Astrocyte of the cerebellum (primary cell): ENCODE results near the gene STOM.

ENCODE experiments used
- DNase-seq: peaks from one replicate; pipeline ENCODE4 v3.0.0-alpha.2; 2011; ENCODE audit warnings: low read depth
- H3K4me3 ChIP-seq: 2 replicates; pipeline ENCODE4 v1.5.1; 2011; ENCODE audit warnings: mild to moderate bottlenecking, low read depth, low read length, moderate library complexity
- in situ Hi-C: cut with HindIII; loops from 2 replicates; pipeline ENCODE4 v1.10.0; 2017; ENCODE audit warnings: low sequenced_read_pairs
- TF ChIP-seq, protein P1 (sequence below): IDR thresholded peaks from 2 replicates; pipeline ENCODE4 v1.5.1; 2012; ENCODE audit warnings: low read length, low read depth, moderate library complexity, mild to moderate bottlenecking; ENCODE audit errors: missing control alignments

Gene STOM

DNA sequence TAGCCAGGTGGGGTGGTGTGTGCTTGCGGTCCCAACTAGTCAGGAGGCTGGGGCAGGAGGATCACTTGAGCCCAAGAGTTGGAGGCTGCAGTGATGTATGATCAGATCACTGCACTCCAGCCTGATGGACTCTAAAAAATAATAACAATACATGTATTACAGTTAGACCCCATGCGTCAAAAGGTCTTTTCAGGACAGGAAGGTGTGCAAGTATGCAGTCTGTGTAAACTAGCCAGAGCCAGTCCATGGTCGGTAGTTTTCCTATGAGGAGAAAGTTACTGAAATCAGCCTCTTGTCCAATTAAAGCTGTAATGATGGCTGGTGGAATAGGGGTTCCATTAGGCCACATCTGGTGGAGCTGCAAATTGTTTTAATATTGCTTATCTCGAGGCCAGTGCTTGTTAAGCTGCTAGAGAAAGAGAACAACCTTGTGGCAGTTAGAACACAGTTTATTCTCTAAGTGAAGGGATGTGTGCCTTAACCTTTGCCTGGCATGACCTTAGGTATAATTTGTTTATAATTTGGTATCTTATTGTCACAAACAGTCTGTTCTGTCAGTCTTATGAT is 1.5 kb upstream of the STOM start:
- no peak overlapping the region for H3K4me3 ChIP-seq
- TF ChIP-seq, protein P1, sequence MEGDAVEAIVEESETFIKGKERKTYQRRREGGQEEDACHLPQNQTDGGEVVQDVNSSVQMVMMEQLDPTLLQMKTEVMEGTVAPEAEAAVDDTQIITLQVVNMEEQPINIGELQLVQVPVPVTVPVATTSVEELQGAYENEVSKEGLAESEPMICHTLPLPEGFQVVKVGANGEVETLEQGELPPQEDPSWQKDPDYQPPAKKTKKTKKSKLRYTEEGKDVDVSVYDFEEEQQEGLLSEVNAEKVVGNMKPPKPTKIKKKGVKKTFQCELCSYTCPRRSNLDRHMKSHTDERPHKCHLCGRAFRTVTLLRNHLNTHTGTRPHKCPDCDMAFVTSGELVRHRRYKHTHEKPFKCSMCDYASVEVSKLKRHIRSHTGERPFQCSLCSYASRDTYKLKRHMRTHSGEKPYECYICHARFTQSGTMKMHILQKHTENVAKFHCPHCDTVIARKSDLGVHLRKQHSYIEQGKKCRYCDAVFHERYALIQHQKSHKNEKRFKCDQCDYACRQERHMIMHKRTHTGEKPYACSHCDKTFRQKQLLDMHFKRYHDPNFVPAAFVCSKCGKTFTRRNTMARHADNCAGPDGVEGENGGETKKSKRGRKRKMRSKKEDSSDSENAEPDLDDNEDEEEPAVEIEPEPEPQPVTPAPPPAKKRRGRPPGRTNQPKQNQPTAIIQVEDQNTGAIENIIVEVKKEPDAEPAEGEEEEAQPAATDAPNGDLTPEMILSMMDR: no peak
- in situ Hi-C loops: no loop called here
- DNase-seq: no peak

DNA sequence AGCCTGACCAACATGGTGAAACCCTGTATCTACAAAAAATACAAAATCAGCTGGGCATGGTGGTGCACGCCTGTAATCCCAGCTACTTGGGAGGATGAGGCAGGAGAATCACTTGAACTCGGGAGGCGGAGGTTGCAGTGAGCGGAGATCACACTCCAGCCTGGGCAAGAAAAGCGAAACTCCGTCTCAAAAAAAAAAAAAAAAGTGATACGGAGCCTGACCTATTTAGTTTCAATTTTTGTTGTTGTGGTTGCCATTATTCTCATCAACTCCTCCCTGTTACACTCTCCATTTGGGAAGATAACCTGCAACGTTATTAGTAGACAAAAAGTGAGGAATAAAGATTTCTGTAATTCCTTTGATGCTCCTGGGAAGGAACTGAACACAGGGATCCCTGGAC is 1.3 kb downstream of the STOM start:
- TF ChIP-seq, protein P1: no peak
- no peak for DNase-seq
- in situ Hi-C loops: no loop called here
- H3K4me3 ChIP-seq: peak overlapping the region; percentile 55

DNA sequence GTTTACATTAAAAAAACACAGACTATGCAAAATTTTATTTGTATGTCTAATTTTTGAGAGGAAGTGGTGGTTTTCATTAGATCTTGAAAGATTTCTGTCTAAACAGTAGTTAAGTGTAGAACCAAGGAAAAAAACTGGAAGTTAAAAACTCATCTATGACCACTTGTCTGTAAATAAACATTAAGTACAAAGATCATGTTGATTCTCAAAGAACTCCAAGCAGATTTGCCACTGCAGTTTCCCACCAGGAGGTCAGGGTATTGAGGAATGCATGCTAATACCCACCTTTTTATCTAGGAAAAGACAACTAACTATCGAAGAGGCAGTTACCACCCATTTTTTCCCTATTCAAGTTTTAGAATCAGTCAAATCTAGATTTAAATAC is 1.9 kb downstream of the STOM start:
- in situ Hi-C loops: no loop called here
- TF ChIP-seq, protein P1: no peak
- H3K4me3 ChIP-seq: no peak overlapping the region
- no peak for DNase-seq

DNA sequence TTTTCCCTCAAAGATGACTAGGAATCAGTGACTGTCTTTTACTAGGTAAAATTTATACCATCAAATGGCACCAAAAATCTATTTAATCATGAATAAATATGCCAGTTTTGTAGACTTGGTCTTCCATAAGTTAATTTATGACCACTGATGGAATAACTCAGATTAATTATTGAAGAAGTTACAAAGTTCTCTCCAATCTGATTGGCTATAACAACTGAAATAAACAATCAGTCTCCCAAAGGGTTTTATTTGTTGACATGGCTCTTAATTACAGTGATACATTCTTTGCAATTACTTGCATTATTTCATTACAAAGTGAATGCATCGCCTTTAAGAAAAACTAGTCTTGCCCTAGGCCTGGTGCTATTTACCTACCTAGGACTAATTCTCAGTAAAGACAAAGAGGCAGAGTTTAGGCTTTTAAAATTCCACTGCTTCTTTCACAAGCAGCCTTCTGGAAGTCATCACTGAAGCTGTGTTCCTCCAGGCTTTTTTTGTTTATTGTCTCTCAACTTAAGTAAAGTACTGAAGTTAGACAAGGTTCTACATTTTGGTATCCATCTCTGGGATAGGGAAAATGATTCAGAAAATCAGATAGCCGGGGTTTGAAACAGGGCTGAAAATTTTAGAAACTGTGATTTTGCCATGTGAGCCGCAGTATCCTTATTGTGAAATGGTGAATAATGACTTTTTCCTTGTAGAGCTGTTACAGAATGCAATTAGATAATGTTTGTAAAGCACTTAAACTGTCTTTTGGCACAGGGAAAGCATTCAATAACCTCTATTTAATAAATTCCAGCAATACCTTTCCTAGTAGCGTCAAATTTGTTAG is 2.5 kb downstream of the STOM start:
- TF ChIP-seq, protein P1: no peak
- no peak for DNase-seq
- in situ Hi-C loops: no loop called here
- no peak overlapping the region for H3K4me3 ChIP-seq

DNA sequence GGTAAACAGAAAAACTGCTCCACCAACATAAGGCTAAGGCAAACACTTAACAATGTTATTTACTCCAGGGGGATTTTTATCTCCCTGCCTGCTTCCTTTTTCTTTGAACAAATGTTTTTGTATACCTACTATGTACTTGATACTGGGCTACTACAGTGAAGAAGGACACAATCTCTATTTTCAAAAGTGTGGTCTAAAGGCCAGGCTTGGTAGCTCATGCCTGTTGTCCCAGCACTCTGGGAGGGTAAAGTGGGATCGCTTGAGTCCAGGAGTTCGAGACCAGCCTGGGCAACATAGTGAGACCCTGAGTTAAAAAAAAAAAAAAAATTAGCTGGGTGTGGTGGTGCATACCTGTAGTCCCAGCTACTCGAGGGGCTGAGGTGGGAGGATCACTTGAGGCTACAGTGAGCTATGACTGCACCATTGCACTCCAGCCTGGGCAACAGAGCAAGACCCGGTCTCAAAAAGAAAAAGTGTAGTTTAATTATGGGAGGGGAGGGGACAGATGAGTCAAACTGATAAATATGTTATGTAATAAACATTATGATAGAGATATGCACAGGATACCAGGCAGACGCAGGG is 3.3 kb downstream of the STOM start:
- DNase-seq: no peak
- in situ Hi-C loops: no loop called here
- no peak overlapping the region for H3K4me3 ChIP-seq
- TF ChIP-seq, protein P1: no peak

DNA sequence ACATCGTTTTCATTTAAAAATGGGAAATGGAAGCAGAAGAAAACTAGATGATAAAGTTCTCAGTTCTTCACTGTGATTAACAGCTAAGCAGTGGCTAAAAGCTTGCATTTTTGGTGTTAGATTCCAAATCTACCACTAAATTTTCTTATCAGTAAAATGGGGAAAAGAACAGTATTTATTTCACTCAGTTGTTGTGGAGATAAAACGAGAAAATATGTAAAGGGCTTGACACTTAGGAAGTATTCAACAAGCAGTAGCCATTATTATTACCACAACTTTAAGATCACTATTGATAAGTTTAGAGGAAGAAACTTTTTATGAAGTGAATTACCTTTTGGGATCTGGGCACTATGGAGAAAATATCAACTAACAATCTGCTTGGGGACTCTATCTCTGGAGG is 4.5 kb downstream of the STOM start:
- in situ Hi-C loops: no loop called here
- no peak overlapping the region for H3K4me3 ChIP-seq
- TF ChIP-seq, protein P1: no peak
- DNase-seq: no peak
